SK-N-MC (cell line): ENCODE data around the gene RBPJ.
"Not testable (repeated sequence)": the region's sequence is repeated elsewhere in the genome, so short reads cannot be mapped to it uniquely, and the experiment has no call there.

Experiments used
- DNase-seq: peaks from one replicate; pipeline ENCODE4 v3.0.0-alpha.2; 2011; ENCODE audit warnings: low read depth, low spot score
- H3K27ac ChIP-seq: fragments of 200-600 bp; sonication (generic); 2 replicates; pipeline ENCODE4 v1.5.1; 2016; ENCODE audit warnings: mixed run types
- H3K36me3 ChIP-seq: fragments of 200-600 bp; sonication (generic); 2 replicates; pipeline ENCODE4 v1.6.1; 2017; ENCODE audit warnings: antibody characterized with exemption, low read length, mixed read lengths; ENCODE audit not compliant: insufficient read depth
- H3K4me3 ChIP-seq: fragments of 200-600 bp; sonication (generic); 2 replicates; pipeline ENCODE4 v1.5.1; 2016
- H3K9ac ChIP-seq: fragments of 200-600 bp; sonication (generic); 2 replicates; pipeline ENCODE4 v1.8.0; 2017; ENCODE audit warnings: mixed run types, mixed read lengths; ENCODE audit not compliant: insufficient read length
- H3K9me3 ChIP-seq: fragments of 200-600 bp; sonication (generic); 2 replicates; pipeline ENCODE4 v1.6.1; 2017; ENCODE audit warnings: low read depth, mild to moderate bottlenecking, antibody characterized with exemption, low read length, moderate library complexity, mixed read lengths
- EZH2 ChIP-seq: fragments of 200-600 bp; sonication (generic); IDR thresholded peaks from one replicate; pipeline ENCODE4 v1.6.1; 2017; ENCODE audit warnings: antibody characterized with exemption
- FOXP2 ChIP-seq: optimal IDR thresholded peaks from 2 replicates; pipeline ENCODE3; 2011; ENCODE audit warnings: mild to moderate bottlenecking, moderate library complexity; ENCODE audit not compliant: insufficient read depth; ENCODE audit errors: extremely low read length, control extremely low read depth
- POLR2AphosphoS5 ChIP-seq: IDR thresholded peaks from 2 replicates; pipeline ENCODE4 v1.6.1; 2012; ENCODE audit warnings: mild to moderate bottlenecking, low read depth, low read length, borderline replicate concordance

The RBPJ gene

DNA sequence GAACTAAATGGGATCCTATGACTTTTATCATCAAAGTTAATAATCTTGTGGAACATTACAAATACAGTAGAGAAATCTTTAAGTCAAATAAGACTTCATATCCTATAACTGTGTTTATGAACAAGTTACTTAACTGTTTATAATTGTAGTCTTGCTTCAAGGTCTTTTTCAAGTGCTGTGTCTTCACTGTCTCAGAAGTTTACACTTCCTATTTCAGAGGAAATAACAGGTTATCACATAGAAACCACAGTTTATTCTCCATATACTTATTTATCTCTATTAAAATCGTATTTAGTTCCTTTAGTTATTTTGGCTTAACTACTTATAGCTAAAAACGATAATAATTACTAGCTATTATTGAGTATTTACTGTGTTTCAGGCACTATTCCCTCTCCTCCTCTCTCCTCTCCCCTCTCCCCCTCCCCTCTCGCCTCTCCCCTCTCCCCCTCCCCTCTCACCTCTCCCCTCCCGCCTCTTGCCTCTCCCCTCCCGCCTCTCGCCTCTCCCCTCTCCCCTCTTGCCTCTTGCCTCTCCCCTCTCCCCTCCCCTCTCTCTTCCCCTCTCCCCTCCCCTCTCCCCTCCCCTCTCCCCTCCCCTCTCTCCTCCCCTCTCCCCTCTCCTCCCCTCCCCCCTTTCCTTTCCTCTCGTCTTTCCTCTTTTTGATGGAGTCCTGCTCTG lies 63.7 kb downstream of the RBPJ start:
- TF ChIP-seq FOXP2 (no peak), POLR2AphosphoS5 (no peak), EZH2 (no peak)
- Histone ChIP-seq H3K4me3 (no peak overlapping the region), H3K36me3 (peaks cover 14% of the 10 kb centered on the region; the same call in 1 of the 2 replicates), H3K9ac (no peak overlapping the region), H3K27ac (no peak overlapping the region), H3K9me3 (no peaks in the 10 kb centered on the region)
- DNase-seq = no peak

DNA sequence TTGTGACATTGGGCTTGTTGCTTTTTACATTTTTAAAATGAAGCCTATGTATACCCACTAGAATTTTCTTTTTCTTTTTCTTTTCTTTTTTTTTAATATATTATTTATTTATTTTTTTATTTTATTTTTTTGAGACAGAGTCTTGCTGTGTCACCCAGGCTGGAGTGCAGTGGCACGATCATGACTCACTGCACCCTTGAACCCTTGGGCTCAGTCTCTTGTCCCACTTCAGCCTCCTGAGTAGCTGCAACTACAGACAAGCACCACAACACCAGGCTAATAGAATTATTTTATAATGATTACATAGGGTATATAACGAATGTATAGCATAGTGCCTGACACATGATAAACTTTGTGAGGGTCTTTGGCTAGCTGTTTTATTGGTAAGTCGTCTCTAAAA lies 64.9 kb downstream of the RBPJ start:
- Histone ChIP-seq H3K36me3 (peaks cover 16% of the 10 kb centered on the region; the same call in 1 of the 2 replicates), H3K4me3 (no peak overlapping the region), H3K27ac (no peak overlapping the region), H3K9ac (no peak overlapping the region), H3K9me3 (no peaks in the 10 kb centered on the region)
- no peak for TF ChIP-seq POLR2AphosphoS5
- no peak for TF ChIP-seq EZH2
- no peak for TF ChIP-seq FOXP2
- no peak for DNase-seq

DNA sequence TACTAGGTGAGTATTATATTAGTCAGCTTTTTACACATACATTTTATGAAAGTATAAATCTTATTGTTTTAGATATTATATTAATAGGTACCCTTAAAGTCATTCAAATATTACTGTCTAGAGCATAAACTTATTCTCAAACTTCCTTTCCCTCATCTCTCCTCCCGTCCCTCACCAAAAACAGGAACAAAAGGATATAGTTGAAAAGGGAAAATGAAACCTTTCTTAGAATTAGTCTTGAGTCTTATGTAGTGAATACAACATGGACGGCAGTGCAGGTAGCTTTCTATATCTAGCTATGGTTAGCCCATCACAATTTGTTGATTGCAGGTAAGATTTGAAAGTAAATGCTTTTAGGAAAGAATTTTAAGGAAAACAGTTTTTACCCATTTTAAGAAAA lies 65.6 kb downstream of the RBPJ start:
- peaks cover 16% of the 10 kb centered on the region; the same call in 1 of the 2 replicates for H3K36me3 ChIP-seq
- DNase-seq = no peak
- H3K9ac ChIP-seq = no peak overlapping the region
- no peak overlapping the region for H3K4me3 ChIP-seq
- TF ChIP-seq POLR2AphosphoS5 (no peak), FOXP2 (no peak), EZH2 (no peak)
- H3K9me3 ChIP-seq = no peaks in the 10 kb centered on the region
- H3K27ac ChIP-seq = no peak overlapping the region

DNA sequence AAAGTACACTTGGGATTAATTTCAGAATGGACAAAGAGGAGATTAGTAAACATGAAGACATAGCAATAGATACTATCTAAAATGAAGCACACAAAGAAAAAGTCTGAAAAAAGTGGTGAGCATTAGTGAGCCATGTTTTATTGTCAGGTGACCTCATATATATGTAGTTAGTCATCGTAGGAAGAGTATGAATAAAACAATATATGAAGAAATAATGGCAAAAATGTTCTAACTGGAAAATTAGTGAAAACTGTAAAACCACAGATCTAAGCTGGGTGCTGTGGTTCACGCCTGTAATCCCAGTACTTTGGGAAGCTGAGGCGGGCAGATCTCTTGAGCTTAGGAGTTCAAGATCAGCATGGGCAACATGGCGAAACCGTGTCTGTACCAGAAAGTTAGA lies 67.9 kb downstream of the RBPJ start:
- TF ChIP-seq EZH2 = no peak
- TF ChIP-seq POLR2AphosphoS5 = no peak
- TF ChIP-seq FOXP2 = no peak
- Histone ChIP-seq H3K27ac (no peak overlapping the region), H3K4me3 (no peak overlapping the region), H3K9me3 (no peaks in the 10 kb centered on the region), H3K9ac (no peak overlapping the region), H3K36me3 (peaks cover 19% of the 10 kb centered on the region; the same call in 1 of the 2 replicates)
- no peak for DNase-seq

DNA sequence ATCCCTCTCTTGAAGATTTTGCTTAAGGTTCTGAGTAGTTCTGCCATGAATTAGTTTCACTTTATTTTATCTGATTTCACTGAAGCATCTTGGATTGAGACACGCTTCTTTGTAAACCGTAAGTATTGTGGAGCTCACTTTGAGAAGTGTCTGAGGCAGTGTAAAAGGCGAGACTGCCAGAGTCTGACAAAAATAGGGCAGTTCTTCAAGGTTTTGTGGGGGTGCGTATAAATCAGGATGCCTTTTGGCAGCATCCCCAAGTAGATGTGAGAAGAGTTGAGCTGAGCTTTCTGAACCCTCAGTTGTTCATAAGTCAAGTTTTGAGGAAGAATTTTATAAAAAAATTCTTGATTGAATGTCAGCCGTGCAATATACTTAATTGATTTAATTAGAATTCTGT lies 76.3 kb downstream of the RBPJ start:
- no peak overlapping the region for H3K27ac ChIP-seq
- no peaks in the 10 kb centered on the region for H3K36me3 ChIP-seq

DNA sequence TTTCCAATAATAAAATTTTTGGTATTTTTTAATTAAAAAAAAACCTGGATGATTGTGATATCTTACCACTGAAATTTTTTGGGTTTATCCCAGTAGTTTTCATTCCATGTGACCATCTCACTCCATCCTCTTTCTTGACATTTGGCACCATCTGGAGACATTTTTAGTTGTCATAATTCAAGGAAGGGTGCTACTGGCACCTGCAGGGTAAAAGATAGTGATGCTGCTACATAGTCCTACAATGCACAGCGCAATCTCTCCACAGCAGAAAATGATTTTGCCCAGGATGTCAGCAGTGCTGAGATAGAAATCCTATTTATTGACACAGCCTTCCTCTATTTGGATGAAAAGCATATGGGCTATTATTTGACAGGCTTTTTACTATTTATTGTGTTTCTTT lies 79.3 kb downstream of the RBPJ start:
- H3K4me3 ChIP-seq = no peak overlapping the region
- DNase-seq = no peak
- TF ChIP-seq POLR2AphosphoS5 (no peak), FOXP2 (no peak), EZH2 (no peak)
- no peak overlapping the region for H3K9ac ChIP-seq
- H3K27ac ChIP-seq = no peak overlapping the region
- no peaks in the 10 kb centered on the region for H3K36me3 ChIP-seq
- H3K9me3 ChIP-seq = no peaks in the 10 kb centered on the region

More for the DNA sequence above, 76.3 kb downstream of the RBPJ start:
- no peak for TF ChIP-seq POLR2AphosphoS5
- no peak for TF ChIP-seq FOXP2
- TF ChIP-seq EZH2 = no peak
- Histone ChIP-seq H3K4me3 (no peak overlapping the region), H3K9me3 (no peaks in the 10 kb centered on the region), H3K9ac (no peak overlapping the region)
- DNase-seq = no peak

DNA sequence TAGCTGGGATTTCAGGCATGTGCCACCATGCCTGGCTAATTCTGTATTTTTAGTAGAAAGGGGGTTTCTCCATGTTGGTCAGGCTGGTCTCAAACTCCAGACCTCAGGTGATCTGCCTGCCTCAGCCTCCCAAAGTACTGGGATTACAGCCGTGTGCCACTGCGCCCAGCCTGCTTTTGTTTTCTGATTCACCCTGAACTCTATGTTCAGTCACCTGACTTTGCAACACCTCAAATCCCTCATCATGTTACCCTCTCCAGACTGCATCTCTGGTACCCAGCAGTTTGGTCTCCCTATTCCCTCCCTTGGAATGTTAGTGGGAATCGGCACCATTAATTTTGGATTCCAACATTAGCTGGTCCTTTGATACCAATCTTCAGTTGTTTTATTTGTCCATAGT lies 81.2 kb downstream of the RBPJ start:
- H3K36me3 ChIP-seq = peaks cover 14% of the 10 kb centered on the region
- H3K9me3 ChIP-seq, H3K9ac ChIP-seq: not testable (repeated sequence)

DNA sequence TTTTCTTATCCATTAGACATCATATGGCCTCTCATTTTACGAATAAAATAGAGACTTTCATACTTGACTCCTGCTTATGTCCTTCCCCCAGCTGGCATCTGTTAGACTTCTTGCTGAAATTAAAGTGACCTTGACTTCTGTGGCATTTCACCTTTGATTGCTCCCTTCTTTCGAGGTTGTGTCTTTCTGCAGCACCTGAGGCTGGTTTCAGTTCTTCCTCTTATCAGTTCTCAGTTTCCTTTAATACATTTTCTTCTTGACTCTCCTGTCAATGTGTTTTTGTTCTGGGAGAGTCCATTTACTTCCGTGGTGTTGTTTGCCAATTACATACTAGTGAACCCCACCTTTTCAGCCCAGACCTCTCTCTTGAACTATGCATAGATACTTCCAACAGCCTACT lies 81.6 kb downstream of the RBPJ start:
- Histone ChIP-seq H3K4me3 (no peak overlapping the region), H3K9ac (no peak overlapping the region), H3K27ac (no peak overlapping the region), H3K36me3 (peaks cover 16% of the 10 kb centered on the region), H3K9me3 (no peaks in the 10 kb centered on the region)
- DNase-seq = no peak
- no peak for TF ChIP-seq POLR2AphosphoS5
- TF ChIP-seq FOXP2 = no peak
- no peak for TF ChIP-seq EZH2

More for the DNA sequence above, 81.2 kb downstream of the RBPJ start:
- H3K27ac ChIP-seq, DNase-seq, H3K4me3 ChIP-seq: not testable (repeated sequence)

DNA sequence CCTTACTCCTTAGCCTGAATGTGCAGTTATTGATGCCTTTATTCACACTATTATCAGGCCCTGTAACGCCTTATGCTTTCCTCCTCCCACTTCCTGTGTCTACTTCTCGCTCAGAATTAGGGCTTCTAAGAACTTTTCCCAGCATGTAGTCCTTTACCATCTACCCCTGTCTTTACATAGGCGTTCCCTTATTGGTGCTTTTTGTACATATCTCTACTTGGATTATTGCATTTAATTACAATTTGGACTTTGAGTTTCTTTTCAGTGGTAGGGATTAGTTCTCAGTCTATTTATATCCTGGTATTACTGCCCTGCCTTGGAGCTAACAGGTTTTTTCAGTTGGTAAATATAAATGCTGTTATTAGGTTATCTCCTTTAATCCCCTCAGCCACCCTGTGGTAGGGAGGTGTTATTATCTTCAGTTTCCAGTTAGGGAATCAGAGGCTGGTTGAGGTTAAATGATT lies 84.0 kb downstream of the RBPJ start:
- H3K9me3 ChIP-seq = no peaks in the 10 kb centered on the region
- H3K4me3 ChIP-seq = no peak overlapping the region
- no peak overlapping the region for H3K9ac ChIP-seq
- DNase-seq = no peak
- peaks cover 16% of the 10 kb centered on the region for H3K36me3 ChIP-seq
- no peak overlapping the region for H3K27ac ChIP-seq
- no peak for TF ChIP-seq POLR2AphosphoS5
- no peak for TF ChIP-seq FOXP2
- no peak for TF ChIP-seq EZH2
